Osteoblast (primary cell): Measurements from ENCODE around the gene PTPRN2. TPM values are rescaled to one million over a fixed set of nuclear protein-coding genes. Genes with fewer than 3 reads are reported as not detected.

Source experiments
- DNase-seq: peaks from one replicate; pipeline ENCODE4 v3.0.0; 2011; ENCODE audit warnings: low spot score, mixed read lengths; ENCODE audit not compliant: insufficient read length; ENCODE audit errors: missing footprints
- H2AFZ ChIP-seq: 2 replicates; pipeline ENCODE4 v1.6.0; 2011; ENCODE audit warnings: mild to moderate bottlenecking, low read length
- H3K27ac ChIP-seq: 2 replicates; pipeline ENCODE4 v1.5.1; 2011; ENCODE audit warnings: mild to moderate bottlenecking, low read depth, low read length, moderate library complexity
- H3K27me3 ChIP-seq: 2 replicates; pipeline ENCODE4 v1.6.0; 2012; ENCODE audit warnings: mild to moderate bottlenecking, control low read depth, inconsistent platforms, low read length, moderate library complexity; ENCODE audit not compliant: insufficient read depth
- H3K36me3 ChIP-seq: 2 replicates; pipeline ENCODE4 v1.5.1; 2011; ENCODE audit warnings: mild to moderate bottlenecking, low read length, control low read depth, moderate library complexity; ENCODE audit not compliant: insufficient read depth
- H3K4me1 ChIP-seq: 2 replicates; pipeline ENCODE4 v1.5.1; 2011; ENCODE audit warnings: mild to moderate bottlenecking, low read length, control low read depth, moderate library complexity; ENCODE audit not compliant: insufficient read depth
- H3K4me2 ChIP-seq: 2 replicates; pipeline ENCODE4 v1.6.0; 2011; ENCODE audit warnings: mild to moderate bottlenecking, low read length; ENCODE audit not compliant: insufficient read depth
- H3K4me3 ChIP-seq: fragments of 200-600 bp; sonication (generic); 3 replicates; pipeline ENCODE4 v1.5.1; 2012; ENCODE audit warnings: mild to moderate bottlenecking, low read length, inconsistent platforms; ENCODE audit not compliant: insufficient read depth
- H3K79me2 ChIP-seq: 2 replicates; pipeline ENCODE4 v1.6.0; 2012; ENCODE audit warnings: mild to moderate bottlenecking, low read length, control low read depth, inconsistent platforms; ENCODE audit not compliant: insufficient read depth
- H3K9me3 ChIP-seq: 2 replicates; pipeline ENCODE4 v1.5.1; 2011; ENCODE audit warnings: low read depth, low read length, control low read depth
- H4K20me1 ChIP-seq: 2 replicates; pipeline ENCODE4 v1.6.0; 2012; ENCODE audit warnings: mild to moderate bottlenecking, low read length, control low read depth; ENCODE audit not compliant: insufficient read depth
- CTCF ChIP-seq: IDR thresholded peaks from 2 replicates; pipeline ENCODE4 v1.5.1; 2011; ENCODE audit warnings: mild to moderate bottlenecking, low read depth, low read length, moderate library complexity; ENCODE audit errors: extremely low read depth
- total RNA-seq: library from RNA; depleted of rRNA; stranded (reverse); fragments of >200 nt; gene quantifications from 2 replicates; pipeline ENCODE4 v1.2.3, GENCODE V29; 2012

PTPRN2 gene
- total RNA-seq, 1 donor = 0.36 TPM

GRCh38 chr7:158018098-158018762, 569.4 kb downstream of the PTPRN2 start:
- H2AFZ ChIP-seq = no peak overlapping the region
- no peaks in the 10 kb centered on the region for H4K20me1 ChIP-seq
- H3K4me1 ChIP-seq = no peaks in the 10 kb centered on the region
- H3K4me3 ChIP-seq = no peak overlapping the region
- H3K9me3 ChIP-seq = no peaks in the 10 kb centered on the region
- H3K4me2 ChIP-seq = no peak overlapping the region
- no peaks in the 10 kb centered on the region for H3K36me3 ChIP-seq
- no peak for DNase-seq
- H3K27me3 ChIP-seq = no peaks in the 10 kb centered on the region
- H3K27ac ChIP-seq = no peak overlapping the region
- H3K79me2 ChIP-seq = no peaks in the 10 kb centered on the region
- TF ChIP-seq CTCF = no peak

- no peaks in the 10 kb centered on the region for H3K4me1 ChIP-seq
These were observed 570.2 kb downstream of the PTPRN2 start for GRCh38 chr7:158017111-158018097.

GRCh38 chr7:158016180-158017097, 571.2 kb downstream of the PTPRN2 start:
- no peak for TF ChIP-seq CTCF
- Histone ChIP-seq H2AFZ (no peak overlapping the region), H3K27me3 (no peaks in the 10 kb centered on the region), H3K4me3 (no peak overlapping the region), H3K4me1 (no peaks in the 10 kb centered on the region), H4K20me1 (no peaks in the 10 kb centered on the region), H3K79me2 (no peaks in the 10 kb centered on the region), H3K27ac (no peak overlapping the region), H3K4me2 (no peak overlapping the region), H3K9me3 (no peaks in the 10 kb centered on the region), H3K36me3 (no peaks in the 10 kb centered on the region)
- no peak for DNase-seq

More at GRCh38 chr7:158017111-158018097, 570.2 kb downstream of the PTPRN2 start:
- Histone ChIP-seq H3K9me3 (no peaks in the 10 kb centered on the region), H3K4me3 (no peak overlapping the region), H4K20me1 (no peaks in the 10 kb centered on the region), H3K27ac (no peak overlapping the region), H2AFZ (no peak overlapping the region), H3K79me2 (no peaks in the 10 kb centered on the region), H3K4me2 (no peak overlapping the region), H3K27me3 (no peaks in the 10 kb centered on the region), H3K36me3 (no peaks in the 10 kb centered on the region)
- TF ChIP-seq CTCF = no peak
- DNase-seq = no peak
